Ovary (tissue), 9 donors: Measurements from ENCODE around the gene GPR157. TPM values are rescaled to one million over a fixed set of nuclear protein-coding genes. Genes with fewer than 3 reads are reported as not detected.

Source experiments
- DNase-seq, 5 donors: peaks; one replicate each; pipeline ENCODE4 v3.0.0-alpha.2; 2019 to 2020
- H3K27ac ChIP-seq, 2 donors: fragments of 200-600 bp; one replicate each; pipeline versions ENCODE4 v1.5.1 to v1.8.0; 2019 to 2022
- H3K27me3 ChIP-seq: fragments of 200-600 bp; one replicate; pipeline ENCODE4 v1.8.0; 2022
- H3K36me3 ChIP-seq: fragments of 200-600 bp; sonication (generic); one replicate; pipeline ENCODE4 v1.5.1; 2019
- H3K4me1 ChIP-seq: one replicate; pipeline ENCODE4 v1.8.1; 2013; ENCODE audit warnings: mild to moderate bottlenecking, moderate library complexity; ENCODE audit not compliant: insufficient read depth
- H3K4me3 ChIP-seq: fragments of 200-600 bp; sonication (generic); one replicate; pipeline ENCODE4 v1.5.1; 2017
- H3K9me3 ChIP-seq, 2 donors: fragments of 200-600 bp in 1 of 2; sonication (generic) in 1 of 2; one replicate each; pipeline versions ENCODE4 v1.5.1 to v1.8.1; 2013 to 2019; ENCODE audit warnings: mild to moderate bottlenecking in 1 of 2, moderate library complexity in 1 of 2
- CTCF ChIP-seq, 3 donors: fragments of 450-650 bp in 2 of 3; fragments of 200-600 bp in 1 of 3; IDR thresholded peaks; one replicate each; pipeline versions ENCODE4 v1.5.1 to v1.8.0; 2016 to 2022; ENCODE audit warnings: antibody characterized with exemption in 3 of 3, mild to moderate bottlenecking in 1 of 3
- EP300 ChIP-seq: sonication (generic); formaldehyde crosslinking; IDR thresholded peaks from one replicate; pipeline ENCODE4 v1.6.1; 2017; ENCODE audit warnings: antibody characterized with exemption
- POLR2A ChIP-seq: fragments of 450-650 bp; IDR thresholded peaks from one replicate; pipeline ENCODE4 v1.6.1; 2017; ENCODE audit warnings: antibody characterized with exemption, mild to moderate bottlenecking, moderate library complexity
- WGBS, 3 donors: extraction: QIAGEN DNeasy Blood & Tissue Kit in 1 of 3; methylation state at CpG; one replicate each; pipeline versions ENCODE4 v1.1.5 to v1.1.7; 2013 to 2017; 5-methylcytosine and 5-hydroxymethylcytosine counted together
- intact Hi-C, 4 donors: fragments of 100-400 bp; cut with DNase I; formaldehyde crosslinking; loops; one replicate each; pipeline versions ENCODE4 v1.11.0 to v1.15.1; 2022 to 2023
- polyA plus RNA-seq, 2 donors: library from polyadenylated mRNA; stranded (reverse); fragments of 200-250 nt in 1 of 2; fragments of 350-450 nt in 1 of 2; fragmentation: Illumina TruSeq in 1 of 2; extraction: RNeasy Lipid Tissue Mini Kit (QIAGEN cat#74804) in 1 of 2; gene quantifications; one replicate each; pipeline ENCODE4 v1.2.3, GENCODE V29; 2013 to 2014
- total RNA-seq, 7 donors: library from RNA; depleted of rRNA in 2 of 7; stranded (reverse); fragments of >200 nt in 2 of 7; fragmentation: NEBNext Ultra II Directional in 3 of 7; extraction: Animal tissue kit (Norgen Biotek cat#: 25700) in 3 of 7; gene quantifications; one replicate each; pipeline versions ENCODE4 v1.1.0 to v1.2.4, GENCODE V29; 2016 to 2023
- donor health status: DM: no; HTN: no; CAD: no; lungs with moderate emphysema.
- donor health status: DM: no; HTN: no; CAD: no.
- donor health status: Bipolar disorder and iron deficiency.
- donor health status: DM: yes; HTN: yes; CAD: no.
- donor health status: DM: no; HTN: no; CAD: no.
- donor health status: DM: yes; HTN: yes; CAD: no.

Gene GPR157
- total and polyA plus RNA-seq, 9 donors: 3.1 to 17.8 (median 8.6) TPM

- H3K4me1 ChIP-seq: peaks cover 13% of the 10 kb centered on the region
Observed at GRCh38 chr1:9164919-9165318, 36.0 kb upstream of the GPR157 start.

GRCh38 chr1:9164532-9164900, 35.6 kb upstream of the GPR157 start:
- Histone ChIP-seq H3K4me1 (peaks cover 13% of the 10 kb centered on the region), H3K27ac (peak overlapping the region in 1 of 2 donors; percentile 51), H3K27me3 (no peaks in the 10 kb centered on the region), H3K9me3 (no peaks in the 10 kb centered on the region), H3K36me3 (no peaks in the 10 kb centered on the region), H3K4me3 (no peak overlapping the region)
- intact Hi-C loops: no loop called here
- DNase-seq: no peak
- whole genome bisulfite sequencing, 3 donors: 38 to 64% (median 45%) methylated on average over 4 of the region's 4 CpGs
- TF ChIP-seq POLR2A (no peak), EP300 (no peak), CTCF (IDR thresholded peaks at IDR 0.05) (no peak)

More at GRCh38 chr1:9164919-9165318, 36.0 kb upstream of the GPR157 start:
- DNase-seq: no peak
- TF ChIP-seq CTCF (IDR thresholded peaks at IDR 0.05) (no peak), POLR2A (no peak), EP300 (no peak)
- Histone ChIP-seq H3K27me3 (no peaks in the 10 kb centered on the region), H3K27ac (peak overlapping the region in 1 of 2 donors; percentile 51), H3K9me3 (no peaks in the 10 kb centered on the region), H3K4me3 (no peak overlapping the region), H3K36me3 (no peaks in the 10 kb centered on the region)
- intact Hi-C loops: no loop called here
- 77 to 86% (median 81%) methylated on average over 7 of the region's 7 CpGs for WGBS, 3 donors

GRCh38 chr1:9161963-9162362, 33.1 kb upstream of the GPR157 start:
- Histone ChIP-seq H3K4me3 (no peak overlapping the region), H3K9me3 (no peaks in the 10 kb centered on the region), H3K27me3 (no peaks in the 10 kb centered on the region), H3K27ac (peak overlapping the region in 1 of 2 donors; percentile 51), H3K36me3 (no peaks in the 10 kb centered on the region), H3K4me1 (peaks cover 13% of the 10 kb centered on the region)
- WGBS, 3 donors: 90 to 95% (median 93%) methylated on average over 7 of the region's 9 CpGs
- TF ChIP-seq CTCF (IDR thresholded peaks at IDR 0.05): no peak
- TF ChIP-seq EP300: no peak
- intact Hi-C loops: no loop called here
- DNase-seq: no peak

- WGBS, 3 donors: 39 to 49% (median 42%) methylated on average over 6 of the region's 6 CpGs
- no peak overlapping the region for H3K27ac ChIP-seq
- H3K9me3 ChIP-seq: no peaks in the 10 kb centered on the region
- no peaks in the 10 kb centered on the region for H3K36me3 ChIP-seq
- no peaks in the 10 kb centered on the region for H3K27me3 ChIP-seq
- TF ChIP-seq EP300 (no peak), POLR2A (no peak), CTCF (IDR thresholded peaks at IDR 0.05) (no peak)
- H3K4me1 ChIP-seq: peaks cover 13% of the 10 kb centered on the region
- no peak overlapping the region for H3K4me3 ChIP-seq
- no peak for DNase-seq
- intact Hi-C loops: no loop called here
Observed at GRCh38 chr1:9161342-9161741, 32.4 kb upstream of the GPR157 start.
